Measurements from ENCODE around the gene S100A7A.

GRCh38 chr1:153422450-153423068, 6.2 kb downstream of the S100A7A start:
- TF ChIP-seq CTCF (IDR thresholded peaks at IDR 0.05) (no peak), POLR2A (IDR thresholded peaks at IDR 0.05) (no peak), EP300 (IDR thresholded peaks at IDR 0.05) (no peak)
